GM21367 (cell line): Measurements from ENCODE around the gene NPFF.
"Not testable (repeated sequence)": the region's sequence is repeated elsewhere in the genome, so short reads cannot be mapped to it uniquely, and the experiment has no call there.

Experiments
- ATAC-seq: cut with Tn5 transposase; IDR thresholded peaks from one replicate; pipeline ENCODE4 v1.9.1; 2021; ENCODE audit not compliant: unreplicated experiment

The NPFF gene

DNA sequence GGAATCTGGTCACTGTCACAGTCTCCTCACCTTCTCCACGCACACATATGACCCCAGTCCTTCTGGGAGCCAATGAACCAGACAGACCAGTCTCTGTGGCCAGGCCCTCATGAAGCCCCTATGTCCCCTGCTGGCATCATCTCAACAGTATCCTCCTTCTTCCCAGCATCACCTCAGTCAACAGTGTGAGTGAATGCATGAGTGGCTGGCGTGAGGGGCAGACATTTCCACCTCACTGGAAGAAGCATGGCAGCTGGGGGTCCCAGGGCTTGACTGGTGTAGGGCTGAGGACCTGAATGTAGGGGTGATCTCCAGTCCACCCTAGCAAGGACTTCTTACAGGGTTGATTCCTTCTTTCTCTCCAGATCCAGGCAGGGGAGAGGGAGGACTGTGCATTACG lies 9.8 kb downstream of the NPFF start:
- ATAC-seq: no peak

DNA sequence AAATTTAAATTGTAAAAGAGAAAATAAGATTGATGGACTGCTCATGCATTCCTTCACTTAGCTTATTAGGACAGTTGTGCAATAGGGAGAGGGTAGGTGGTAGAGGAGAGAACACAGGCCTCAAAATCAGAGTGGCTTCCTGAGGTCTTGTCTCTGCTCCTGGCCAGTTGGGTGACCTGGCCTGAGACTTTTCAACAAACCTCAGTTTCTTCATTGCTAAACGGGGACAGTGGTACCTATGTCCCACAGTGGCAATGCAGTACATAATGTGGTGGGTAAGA lies 10.6 kb downstream of the NPFF start:
- ATAC-seq: no peak

GRCh38 chr12:53495903-53496751 lies 11.2 kb downstream of the NPFF start:
- no peak for ATAC-seq

DNA sequence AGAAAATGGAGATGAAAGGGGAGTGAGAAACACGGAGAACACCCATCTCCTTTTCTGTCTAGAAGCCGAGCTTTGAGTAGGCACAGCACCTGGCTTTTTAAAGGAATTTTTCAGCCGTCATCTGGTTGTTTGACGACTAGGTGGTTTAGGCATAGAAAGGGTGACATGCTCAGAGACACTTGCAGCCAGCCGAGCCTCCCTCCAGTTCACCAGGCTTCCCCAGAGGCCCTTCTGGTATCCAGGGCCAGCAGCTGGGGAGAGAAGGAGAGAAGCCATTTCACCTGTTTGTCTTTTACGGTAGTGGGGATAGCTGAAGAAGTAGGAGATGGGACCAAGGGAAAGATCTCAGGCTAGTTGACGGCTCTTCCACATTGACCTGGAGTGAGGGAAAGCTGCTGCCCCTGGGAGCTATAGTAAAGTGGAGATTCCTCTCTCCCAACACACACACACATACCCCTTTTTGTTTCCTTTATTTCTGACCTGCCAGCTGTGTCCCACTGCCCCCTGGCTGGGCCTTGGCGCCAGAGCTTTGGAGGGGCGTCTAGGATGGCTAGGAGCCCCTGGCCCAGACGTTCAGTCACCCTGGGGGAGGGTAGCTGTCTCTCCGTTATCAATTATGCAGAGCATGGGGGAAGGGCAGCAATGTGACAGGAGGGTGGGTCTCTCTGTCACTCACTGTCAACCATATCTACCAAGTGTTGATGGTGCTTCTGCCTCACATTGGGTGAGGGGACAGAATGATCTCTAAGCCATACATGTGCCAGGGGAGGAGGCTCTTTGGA lies 13.5 kb downstream of the NPFF start:
- ATAC-seq: no peak

DNA sequence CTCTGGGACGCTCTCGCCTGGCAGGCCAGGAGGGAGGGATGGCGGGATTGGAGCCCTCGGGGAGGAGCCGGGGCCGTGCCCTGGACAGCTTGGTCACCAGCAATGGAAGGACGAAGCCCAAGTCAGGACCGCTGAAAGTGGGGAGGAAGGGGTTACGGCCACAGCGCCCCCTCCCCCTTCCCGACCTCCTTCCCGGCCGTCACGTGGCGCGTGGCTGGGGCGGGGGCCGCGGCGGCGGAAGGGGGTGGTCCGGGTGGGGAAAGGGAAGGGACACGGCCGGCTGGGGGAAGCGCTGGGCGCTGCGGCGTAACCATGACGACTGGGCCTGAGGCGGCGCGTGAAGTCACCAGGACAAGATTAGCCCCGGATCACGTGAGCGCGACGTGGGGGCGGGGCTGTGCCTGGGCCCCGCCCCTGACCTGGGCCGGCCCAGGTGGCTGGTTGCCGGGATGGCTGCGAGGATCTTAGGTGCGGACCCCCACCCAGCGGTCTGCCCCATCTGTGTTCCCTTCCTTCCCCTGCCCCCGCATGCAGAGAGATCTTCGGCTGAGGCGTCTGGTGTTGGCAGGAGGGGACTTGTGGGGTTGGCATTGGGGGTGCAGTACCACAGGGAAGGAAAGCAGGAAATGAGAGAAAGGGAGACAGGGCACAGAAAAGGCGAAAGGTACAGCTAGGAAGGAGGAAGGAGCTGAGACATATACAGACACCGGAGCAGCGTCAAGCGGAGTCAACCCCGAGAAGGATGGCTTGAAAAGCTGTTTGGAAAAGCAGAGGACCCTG lies 14.3 kb downstream of the NPFF start:
- peak; percentile 81 for ATAC-seq

DNA sequence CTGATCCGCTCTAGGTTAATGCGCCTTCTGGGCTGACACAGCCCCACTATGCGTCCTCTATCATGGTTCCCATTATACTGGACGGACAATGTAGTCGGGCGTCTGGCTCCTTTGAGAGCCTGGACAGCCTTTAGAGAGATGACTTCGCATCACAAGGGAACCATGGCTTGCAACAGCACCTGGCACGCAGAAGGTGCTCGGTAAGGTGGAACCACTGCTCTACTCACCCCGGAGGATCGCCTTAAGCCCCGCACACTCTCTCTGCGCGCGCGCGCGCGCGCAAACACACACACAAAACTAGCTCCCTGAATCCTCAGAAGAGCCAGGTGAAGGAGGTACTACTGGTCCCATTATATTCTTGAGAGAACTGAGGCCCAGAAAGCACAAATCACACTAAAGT lies 15.1 kb downstream of the NPFF start:
- no peak for ATAC-seq

- ATAC-seq: no peak
These were observed 17.9 kb downstream of the NPFF start for GRCh38 chr12:53489242-53489864.

GRCh38 chr12:53486736-53487487 lies 20.4 kb downstream of the NPFF start:
- no peak for ATAC-seq

- ATAC-seq: no peak
These were observed 21.1 kb downstream of the NPFF start for GRCh38 chr12:53485955-53486735.

DNA sequence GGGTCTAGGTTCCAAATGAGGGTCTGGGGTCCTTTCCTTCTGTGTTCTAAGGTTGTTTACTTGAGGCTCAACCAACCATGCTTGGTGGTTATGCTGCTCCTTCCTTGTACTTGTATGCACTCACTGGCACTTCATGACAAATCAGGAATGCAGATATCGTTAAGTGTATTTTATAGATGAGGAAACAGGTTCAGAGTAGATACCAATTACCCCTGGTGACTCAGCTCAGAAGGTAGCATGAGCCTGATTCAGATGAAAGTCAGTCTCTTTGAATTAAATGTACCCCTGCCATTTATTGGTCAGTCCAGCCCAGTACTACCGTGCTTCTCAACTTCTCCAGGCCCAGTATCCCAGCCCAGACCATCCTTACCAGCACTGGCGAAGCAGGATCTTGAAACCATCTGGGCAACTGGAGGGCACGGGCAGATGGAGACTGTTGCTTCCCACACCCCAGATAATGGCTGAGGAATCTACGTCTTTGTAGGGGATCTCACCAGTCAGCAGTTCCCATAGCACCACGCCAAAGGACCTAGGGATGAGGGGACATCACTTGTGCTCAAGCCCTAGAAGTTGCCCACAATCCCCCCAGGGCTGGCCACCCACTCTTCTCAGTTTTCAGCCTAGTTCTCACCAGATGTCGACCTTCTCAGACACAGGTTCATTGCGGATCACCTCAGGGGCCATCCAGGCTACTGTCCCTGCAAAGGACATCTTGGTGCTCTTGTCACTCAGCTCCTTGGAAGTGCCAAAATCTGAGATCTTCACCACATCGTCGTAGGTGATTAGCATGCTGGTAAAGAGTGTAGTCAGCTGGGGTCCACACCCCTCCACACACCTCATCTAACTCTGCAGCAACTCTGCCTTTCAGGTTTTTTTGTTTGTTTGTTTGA lies 22.4 kb downstream of the NPFF start:
- no peak for ATAC-seq

DNA sequence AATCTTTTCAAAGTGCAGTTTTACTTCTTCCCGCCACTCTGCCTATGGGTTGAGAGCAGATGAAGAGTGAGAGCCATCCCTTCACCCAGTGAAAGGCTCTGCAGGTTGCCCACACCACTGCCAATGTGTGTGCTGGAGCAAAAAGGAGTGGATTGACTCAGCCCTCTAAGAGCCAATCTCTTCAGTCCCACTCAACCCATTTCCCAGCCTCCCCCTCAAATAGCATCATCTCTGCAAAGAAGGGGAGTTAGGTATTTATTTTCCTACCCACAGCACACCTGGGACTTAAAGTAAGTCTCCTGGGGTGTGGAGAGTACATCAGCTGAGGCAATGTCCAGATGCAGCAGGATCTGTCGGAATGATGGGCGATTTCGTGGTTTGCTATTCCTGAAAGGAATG lies 23.3 kb downstream of the NPFF start:
- no peak for ATAC-seq

DNA sequence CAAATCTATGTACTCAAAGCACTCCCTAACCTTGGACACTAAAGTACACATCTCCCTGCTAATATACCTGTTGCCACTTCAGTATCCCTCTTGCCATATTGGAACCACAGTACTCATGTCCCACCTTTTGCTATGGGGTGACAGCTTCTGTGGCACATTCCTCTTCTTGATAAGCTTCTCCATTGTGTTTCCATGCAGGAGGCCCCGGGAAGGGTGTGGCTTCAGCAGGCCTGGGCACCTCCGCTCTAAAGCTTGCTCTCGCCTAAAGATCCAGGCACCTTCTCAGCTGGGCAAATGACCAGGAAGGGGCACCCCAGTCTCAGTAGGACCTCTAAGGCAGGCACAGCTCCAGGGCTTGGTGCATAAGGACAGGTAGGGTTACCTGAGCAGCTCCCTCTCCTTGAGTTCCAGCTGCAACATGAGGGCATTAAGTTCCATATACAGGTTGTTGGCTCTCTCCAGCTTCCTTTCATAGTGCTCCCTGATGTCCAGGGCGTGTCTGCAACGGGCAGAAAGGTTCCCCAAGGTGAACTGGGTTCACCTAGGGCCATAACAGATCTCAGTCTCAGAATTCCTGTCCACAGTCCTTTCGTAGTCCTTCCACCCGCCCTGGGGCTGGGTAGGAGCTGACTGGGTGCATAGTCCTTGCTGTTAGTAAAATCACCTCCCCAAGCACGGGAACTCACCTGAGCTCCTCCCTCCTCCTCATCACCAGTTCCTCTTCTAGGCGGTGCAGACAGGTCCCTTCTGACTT lies 23.9 kb downstream of the NPFF start:
- no peak for ATAC-seq

DNA sequence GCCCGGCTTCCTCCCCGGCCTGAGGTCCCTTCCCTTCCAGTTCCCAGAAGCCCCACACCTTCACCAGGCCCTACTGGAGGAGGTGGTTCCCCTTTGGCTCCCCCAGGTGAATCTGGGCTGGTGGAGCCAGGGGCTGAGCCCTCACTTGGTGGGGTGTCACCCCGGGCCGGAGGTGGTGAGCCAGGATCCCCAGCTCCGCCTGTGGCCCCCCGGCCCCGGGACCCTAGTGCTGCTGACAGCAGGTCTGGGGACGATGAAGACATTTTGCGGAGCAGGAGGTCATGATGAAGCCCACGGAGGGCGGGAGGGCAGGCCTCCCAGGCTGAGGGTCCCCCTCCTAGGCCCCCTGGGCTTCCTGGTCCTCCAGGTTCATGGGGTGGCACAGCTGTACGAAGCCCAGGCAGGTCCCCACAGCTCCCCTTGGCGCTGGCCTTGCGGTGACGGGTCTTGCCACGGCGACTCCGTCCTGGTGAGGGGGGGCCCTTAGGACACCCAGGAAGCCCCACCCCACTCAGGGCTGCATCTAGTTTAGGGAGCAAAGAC lies 24.6 kb downstream of the NPFF start:
- no peak for ATAC-seq

DNA sequence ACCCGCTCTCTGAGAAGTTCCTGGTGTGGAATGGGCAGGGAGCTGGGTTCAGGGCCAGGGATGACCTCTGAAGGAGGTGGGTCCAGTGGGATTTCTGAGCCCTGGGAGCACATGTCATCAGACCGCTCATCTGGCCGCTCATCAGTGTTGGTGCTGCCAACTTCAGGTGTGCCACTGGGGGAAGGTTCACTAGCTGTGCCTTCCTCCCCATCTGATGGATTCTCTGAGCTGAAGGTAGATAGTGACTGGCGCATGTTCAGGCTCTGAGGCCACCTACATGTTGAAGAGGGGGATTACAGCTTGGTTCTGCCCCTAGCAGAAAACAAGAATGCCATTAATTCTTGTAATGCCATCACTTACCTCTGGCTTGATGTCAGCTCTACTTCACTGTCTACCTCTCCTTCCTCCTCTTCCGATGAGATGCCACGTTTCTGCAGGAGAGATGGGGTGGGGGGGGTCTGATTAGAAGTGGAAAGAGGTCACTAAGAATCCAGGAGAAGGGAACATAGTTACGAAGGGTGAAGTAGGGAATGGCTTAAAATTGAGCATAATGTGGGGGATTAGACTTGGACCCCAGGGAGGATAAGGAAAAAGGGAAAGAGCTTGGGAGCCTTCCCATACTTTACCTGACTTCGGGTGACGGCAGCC lies 25.2 kb downstream of the NPFF start:
- no peak for ATAC-seq

- not testable (repeated sequence) for ATAC-seq
These were observed 25.8 kb downstream of the NPFF start for GRCh38 chr12:53481458-53481857.

DNA sequence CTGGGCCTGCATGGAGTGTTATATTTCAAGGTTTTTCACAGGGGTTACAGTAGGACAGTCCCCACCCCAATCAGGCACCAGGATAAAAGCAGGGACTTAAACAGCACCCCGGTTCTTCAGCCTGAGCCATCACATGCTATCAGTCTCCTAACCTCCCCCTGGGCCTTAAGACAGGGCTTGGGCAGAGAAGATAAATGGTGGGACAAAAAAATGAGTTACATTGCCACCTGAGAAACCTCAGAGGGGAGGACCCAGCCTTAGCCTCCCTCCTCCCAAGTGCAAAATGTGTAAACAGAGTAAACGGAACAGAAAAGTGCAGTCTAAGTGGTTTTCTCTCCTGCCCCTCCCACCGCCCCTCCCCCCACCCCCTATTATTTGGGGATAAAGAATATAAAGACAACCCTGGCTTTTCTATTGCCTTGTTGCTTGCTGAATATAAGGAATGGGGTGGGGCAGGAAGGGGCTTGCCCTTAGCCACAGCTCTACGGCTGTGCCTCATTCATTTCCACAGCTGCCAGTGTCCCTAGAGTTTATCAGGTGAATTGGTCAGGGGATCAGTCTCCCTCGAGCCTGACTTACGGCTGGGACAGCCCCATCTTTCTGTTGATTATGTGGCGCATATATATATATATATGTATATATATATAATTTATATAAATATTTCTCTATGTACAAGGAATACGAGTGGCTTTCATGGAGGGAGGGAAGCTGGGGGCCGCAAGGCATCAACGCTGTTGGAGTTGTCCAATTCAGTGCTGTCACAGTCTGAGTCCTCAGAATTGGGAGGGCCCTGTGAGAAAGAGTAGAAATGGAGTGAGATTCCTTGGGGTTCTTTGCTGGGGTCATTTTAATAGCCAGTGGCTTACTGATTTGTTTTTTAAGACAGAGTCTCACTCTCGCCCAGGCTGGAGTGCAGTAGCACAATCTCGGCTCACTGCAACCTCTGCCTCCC lies 26.5 kb downstream of the NPFF start:
- no peak for ATAC-seq
